Panc1 (cell line): ENCODE measurements around the gene ZSCAN5C. TPM values are rescaled to one million over a fixed set of nuclear protein-coding genes. Genes with fewer than 3 reads are reported as not detected.
"Not testable (repeated sequence)": the region's sequence is repeated elsewhere in the genome, so short reads cannot be mapped to it uniquely, and the experiment has no call there.

Source experiments
- ATAC-seq: fragments of 200-7000 bp; cut with Tn5 transposase; 2 replicates; pipeline ENCODE4 v1.9.1; 2020; ENCODE audit warnings: mild to moderate bottlenecking, moderate library complexity
- BruUV-seq: library from RNA; stranded (reverse); fragments of 400-500 nt; replicated peaks from 2 replicates; lab custom pipeline; 2021; lab: Mats Ljungman, UMichigan
- CTCF ChIA-PET: fragments of 300-600 bp; sonication (Branson Sonifier 250); formaldehyde crosslinking; loops from one replicate; lab custom pipeline; 2022; ENCODE audit warnings: antibody characterized with exemption; lab: Charles Lee
- POLR2A ChIA-PET: fragments of 300-600 bp; sonication (Branson Sonifier 250); formaldehyde crosslinking; loops from one replicate; lab custom pipeline; 2022; ENCODE audit warnings: antibody characterized with exemption; lab: Charles Lee
- DNase-seq: peaks from one replicate; pipeline ENCODE4 v3.0.0-alpha.2; 2010; ENCODE audit warnings: low read depth, low spot score
- H3K27ac ChIP-seq: 2 replicates; pipeline ENCODE4 v1.5.1; 2011; ENCODE audit warnings: mild to moderate bottlenecking, low read length, inconsistent platforms
- H3K27me3 ChIP-seq: fragments of 200-500 bp; sonication (Bioruptor generic); 2 replicates; pipeline ENCODE4 v1.6.0; 2014; ENCODE audit warnings: low read length, inconsistent platforms; ENCODE audit not compliant: control insufficient read depth, insufficient read depth
- H3K36me3 ChIP-seq: fragments of 200-500 bp; sonication (Bioruptor generic); 2 replicates; pipeline ENCODE4 v1.5.1; 2014; ENCODE audit warnings: inconsistent platforms, mild to moderate bottlenecking, low read length, moderate library complexity; ENCODE audit not compliant: control insufficient read depth, insufficient read depth
- H3K4me1 ChIP-seq: 2 replicates; pipeline ENCODE4 v1.5.1; 2011; ENCODE audit warnings: inconsistent platforms, mild to moderate bottlenecking, low read length, moderate library complexity; ENCODE audit not compliant: control insufficient read depth, insufficient read depth
- H3K4me3 ChIP-seq, 2 experiments: 2 replicates each; pipeline ENCODE4 v1.5.1; 2011 to 2012; ENCODE audit warnings: low read depth in 2 of 2, low read length in 2 of 2, mild to moderate bottlenecking in 2 of 2, inconsistent platforms in 1 of 2, moderate library complexity in 1 of 2
- H3K9me3 ChIP-seq: fragments of 200-500 bp; sonication (Bioruptor generic); 2 replicates; pipeline ENCODE4 v1.5.1; 2014; ENCODE audit warnings: low read depth, mild to moderate bottlenecking, inconsistent platforms, low read length, moderate library complexity; ENCODE audit not compliant: control insufficient read depth, insufficient read depth
- CTCF ChIP-seq: fragments of 450-650 bp; IDR thresholded peaks from 2 replicates; pipeline ENCODE4 v1.5.1; 2017; ENCODE audit warnings: mild to moderate bottlenecking
- POLR2AphosphoS5 ChIP-seq: IDR thresholded peaks from 2 replicates; pipeline ENCODE4 v1.6.1; 2012; ENCODE audit warnings: mild to moderate bottlenecking, low read depth, low read length, moderate library complexity
- REST ChIP-seq, 2 experiments: IDR thresholded peaks; 2 replicates each; pipeline ENCODE4 v1.6.1; 2011 to 2012; ENCODE audit warnings: low read depth in 2 of 2, control low read depth in 1 of 2, low read length in 1 of 2, mild to moderate bottlenecking in 1 of 2, moderate library complexity in 1 of 2; ENCODE audit not compliant: insufficient read depth in 1 of 2
- SIN3A ChIP-seq: IDR thresholded peaks from 2 replicates; pipeline ENCODE4 v1.6.1; 2012; ENCODE audit warnings: low read depth, mild to moderate bottlenecking, low read length, moderate library complexity, borderline replicate concordance; ENCODE audit not compliant: insufficient read depth
- TCF7L2 ChIP-seq: IDR thresholded peaks from 2 replicates; pipeline ENCODE4 v1.6.1; 2011; ENCODE audit warnings: mild to moderate bottlenecking, low read depth, low read length, inconsistent platforms
- in situ Hi-C: cut with HindIII; loops from 2 replicates; pipeline ENCODE4 v1.10.0; 2016; ENCODE audit warnings: low sequenced_read_pairs, low pct_unique_long_range_greater_than_20kb
- intact Hi-C: fragments of 100-400 bp; cut with micrococcal nuclease; formaldehyde crosslinking; loops from one replicate; pipeline ENCODE4 v1.10.0; 2022; ENCODE audit not compliant: unreplicated experiment
- total RNA-seq: library from RNA; stranded (reverse); gene quantifications from one replicate; pipeline ENCODE4 v1.2.1, GENCODE V29; 2021; ENCODE audit not compliant: unreplicated experiment

ZSCAN5C gene
- total RNA-seq, 1 experiment from 2014 or later = not detected

- Histone ChIP-seq H3K4me1 (no peaks in the 10 kb centered on the region), H3K27me3 (no peaks in the 10 kb centered on the region), H3K4me3 (no peak overlapping the region), H3K9me3 (no peaks in the 10 kb centered on the region), H3K36me3 (no peaks in the 10 kb centered on the region), H3K27ac (no peak overlapping the region)
- DNase-seq (no peak), ATAC-seq (no peak)
- BruUV-seq = no TSS peak
- ChIA-PET CTCF (no interaction called here), POLR2A (no interaction called here)
- intact Hi-C loops (no loop called here), in situ Hi-C loops (no loop called here)
- TF ChIP-seq REST (IDR thresholded peaks at IDR 0.05; ENCODE audit: insufficient read depth in 1 of 2, low read depth in 2 of 2, low read length in 1 of 2) (no peak), POLR2AphosphoS5 (no peak), TCF7L2 (no peak), CTCF (no peak), SIN3A (no peak)
Observed at GRCh38 chr19:56218961-56219360, 16.9 kb downstream of the ZSCAN5C start.

- CTCF ChIA-PET, H3K27me3 ChIP-seq, BruUV-seq, H3K9me3 ChIP-seq, POLR2A ChIA-PET, H3K4me1 ChIP-seq, intact Hi-C loops, in situ Hi-C loops, DNase-seq, H3K4me3 ChIP-seq, H3K36me3 ChIP-seq, H3K27ac ChIP-seq: not testable (repeated sequence)
- TF ChIP-seq CTCF = peak; percentile 83
- ATAC-seq = peak; percentile 81
Observed at GRCh38 chr19:56221442-56221841, 19.4 kb downstream of the ZSCAN5C start.

- ATAC-seq = no peak
- Histone ChIP-seq H3K27ac (no peak overlapping the region), H3K4me1 (no peaks in the 10 kb centered on the region), H3K27me3 (no peaks in the 10 kb centered on the region), H3K36me3 (no peaks in the 10 kb centered on the region), H3K9me3 (no peaks in the 10 kb centered on the region), H3K4me3 (no peak overlapping the region)
- ChIA-PET CTCF (no interaction called here), POLR2A (no interaction called here)
- DNase-seq = no peak
- in situ Hi-C loops (no loop called here), intact Hi-C loops (no loop called here)
- peak; percentile 59 for TF ChIP-seq CTCF
- no peak for TF ChIP-seq POLR2AphosphoS5
- no TSS peak for BruUV-seq
Observed at GRCh38 chr19:56221851-56222250, 19.8 kb downstream of the ZSCAN5C start.
